Erythroblast (primary cell): ENCODE measurements around the gene SH2D1B.

Source experiments
- DNase-seq, 2 experiments: peaks; one replicate each; lab custom pipeline; 2025; lab: John Stamatoyannopoulos, UW
- GATA1 ChIP-seq: IDR thresholded peaks from 2 replicates; pipeline ENCODE4 v1.6.1; 2011; ENCODE audit warnings: low read depth, mild to moderate bottlenecking, control low read depth, low read length, moderate library complexity
- POLR2A ChIP-seq: IDR thresholded peaks from 2 replicates; pipeline ENCODE4 v1.6.1; 2011; ENCODE audit warnings: mild to moderate bottlenecking, low read length

Gene SH2D1B

GRCh38 chr1:162381383-162381782 is 30.6 kb downstream of the SH2D1B start, which contains the start of gene C1orf226:
Gene C1orf226, plus strand, starts transcription at chr1:162381728. Its CDS starts 174 bp downstream, at chr1:162381902.
- TF ChIP-seq GATA1: no peak
- no peak for TF ChIP-seq POLR2A
- no peak for DNase-seq

GRCh38 chr1:162380061-162380846 is 31.7 kb downstream of the SH2D1B start:
- no peak for TF ChIP-seq POLR2A
- TF ChIP-seq GATA1: no peak
- peak; percentile 22 to 40 for DNase-seq

DNA sequence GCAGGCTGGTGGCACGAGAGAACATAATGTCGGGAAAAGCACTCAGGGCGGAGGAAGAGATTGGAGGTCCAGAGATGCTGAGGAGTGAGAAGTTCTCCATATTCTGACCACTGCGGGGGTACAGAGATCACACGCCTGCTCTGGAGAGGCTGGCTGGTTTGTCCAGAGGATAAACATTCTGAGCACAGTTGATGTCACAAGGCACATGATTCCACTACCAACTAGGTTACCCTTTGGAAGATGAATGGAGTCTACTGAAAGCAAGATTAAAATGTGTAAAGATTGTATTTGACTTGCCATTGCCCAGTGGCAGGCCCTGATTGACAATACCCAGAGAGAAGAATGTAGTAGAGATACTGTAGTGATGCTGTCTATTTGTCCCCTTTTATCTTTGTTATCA is 35.2 kb downstream of the SH2D1B start, which contains the start of gene SPATA46:
SPATA46 (minus strand) TSS at position 164 of the 400 bp plus-strand sequence; CDS start at position 100, 64 bp downstream.
- TF ChIP-seq POLR2A (no peak), GATA1 (no peak)
- no peak for DNase-seq

DNA sequence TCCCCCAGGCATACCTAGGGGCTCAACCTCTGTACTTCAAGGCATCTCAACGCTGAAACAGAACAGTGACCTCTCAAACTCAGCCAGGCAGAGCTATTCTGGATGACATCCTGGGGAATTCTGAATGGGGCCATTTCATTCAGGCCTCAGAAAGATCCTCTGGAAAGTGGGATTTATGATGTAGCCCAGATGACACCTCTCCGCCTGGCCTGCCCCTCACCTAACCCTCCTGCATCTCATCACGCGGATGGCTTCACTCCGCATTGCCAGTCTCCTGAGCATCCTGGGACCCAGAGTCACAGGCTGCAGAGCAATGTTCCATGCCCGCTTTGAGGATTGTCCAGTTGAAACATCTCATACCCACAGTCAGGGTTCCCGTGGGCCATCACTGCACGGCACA is 36.5 kb downstream of the SH2D1B start:
- DNase-seq: no peak
- no peak for TF ChIP-seq POLR2A
- TF ChIP-seq GATA1: no peak

DNA sequence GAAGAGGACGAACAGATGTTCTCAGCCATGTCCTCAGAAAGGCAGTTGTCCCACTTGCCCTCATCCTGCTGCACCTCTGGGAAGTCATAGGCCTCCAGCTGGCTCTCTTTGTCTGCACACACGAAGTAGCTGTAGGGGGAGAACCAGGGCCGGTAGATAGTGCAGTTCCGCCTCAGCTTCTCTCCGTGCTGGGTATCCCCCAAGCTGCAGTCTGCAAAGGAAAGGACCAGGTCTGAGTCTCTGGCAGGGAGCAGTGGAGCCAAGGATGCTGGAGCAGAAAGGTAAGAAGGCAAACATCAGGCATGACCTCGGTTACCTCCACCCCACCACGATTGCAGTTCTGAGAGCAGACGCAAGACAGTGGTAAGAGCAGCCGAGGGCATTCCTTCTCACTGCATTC is 37.5 kb downstream of the SH2D1B start:
- TF ChIP-seq POLR2A (no peak), GATA1 (no peak)
- no peak for DNase-seq

GRCh38 chr1:162373541-162374260 is 38.2 kb downstream of the SH2D1B start:
- no peak for TF ChIP-seq GATA1
- no peak for TF ChIP-seq POLR2A
- DNase-seq: no peak

- TF ChIP-seq POLR2A: no peak
- TF ChIP-seq GATA1: no peak
These were observed 38.9 kb downstream of the SH2D1B start for GRCh38 chr1:162373072-162373427.

GRCh38 chr1:162372159-162373071 is 39.5 kb downstream of the SH2D1B start:
- peak; percentile 81 to 92 for DNase-seq
- TF ChIP-seq GATA1 (peak; percentile 33), POLR2A (no peak)

More at GRCh38 chr1:162373072-162373427, 38.9 kb downstream of the SH2D1B start:
- no peak for DNase-seq

DNA sequence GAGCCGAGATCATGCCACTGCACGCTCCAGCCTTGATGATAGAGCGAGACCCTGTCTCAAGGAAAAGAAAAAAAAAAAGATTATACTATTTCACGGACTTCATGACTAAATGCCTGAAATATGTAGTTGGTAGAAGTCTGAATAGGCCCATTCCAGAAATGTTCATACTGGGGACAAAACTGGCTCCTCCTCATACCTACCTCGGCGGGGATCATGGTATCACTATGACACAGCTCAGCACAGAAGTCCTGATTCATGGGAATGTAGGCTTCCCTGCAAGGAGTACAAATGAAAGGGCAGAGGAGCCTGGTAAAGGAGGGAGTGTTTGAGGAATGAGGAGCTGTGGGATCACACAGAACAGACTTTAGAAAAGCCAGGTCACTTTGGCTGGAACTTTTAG is 40.3 kb downstream of the SH2D1B start:
- DNase-seq: no peak
- TF ChIP-seq POLR2A: no peak

DNA sequence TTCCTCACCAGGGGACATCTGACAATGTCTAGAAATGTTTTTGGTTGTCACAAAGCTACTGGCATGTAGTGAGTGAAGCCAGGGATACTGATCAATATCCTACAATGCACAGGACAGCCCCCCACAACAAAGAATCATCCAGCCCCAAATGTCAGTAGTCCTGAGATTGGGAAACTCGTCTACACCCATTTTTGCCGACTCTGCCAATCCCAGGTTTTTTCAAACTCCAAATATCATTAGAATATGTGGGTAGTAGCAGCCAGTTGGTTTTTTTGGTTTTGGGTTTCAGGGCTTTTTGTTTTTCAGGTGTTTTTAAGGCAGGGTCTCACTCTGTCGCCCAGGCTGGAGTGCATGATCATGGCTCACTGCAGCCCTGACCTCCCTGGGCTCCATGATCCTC is 41.2 kb downstream of the SH2D1B start:
- DNase-seq: no peak
- no peak for TF ChIP-seq GATA1

- TF ChIP-seq POLR2A (no peak), GATA1 (no peak)
- no peak for DNase-seq
These were observed 41.8 kb downstream of the SH2D1B start for GRCh38 chr1:162370161-162370560.

- DNase-seq: no peak
- TF ChIP-seq GATA1 (no peak), POLR2A (no peak)
These were observed 42.4 kb downstream of the SH2D1B start for GRCh38 chr1:162369571-162369970.

DNA sequence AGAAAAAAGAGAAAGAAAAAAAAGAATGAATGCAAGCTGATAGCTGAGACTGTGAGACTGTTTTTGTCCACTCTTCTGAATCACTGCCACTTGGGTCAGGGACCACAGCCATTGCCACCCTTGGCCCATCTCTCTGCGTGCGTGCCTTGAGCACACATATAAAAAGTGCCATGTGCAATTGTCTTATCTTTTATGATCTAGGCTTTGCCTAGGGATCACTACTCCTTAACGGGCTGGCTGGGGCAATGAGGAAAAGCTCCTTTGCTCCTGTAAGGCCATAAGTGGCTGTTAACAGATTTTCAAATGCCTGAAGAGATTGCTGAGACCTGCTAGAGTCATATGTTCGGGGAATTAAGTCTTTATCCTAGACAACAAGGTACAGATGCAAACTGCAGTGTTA is 43.5 kb downstream of the SH2D1B start:
- TF ChIP-seq POLR2A (no peak), GATA1 (no peak)

DNA sequence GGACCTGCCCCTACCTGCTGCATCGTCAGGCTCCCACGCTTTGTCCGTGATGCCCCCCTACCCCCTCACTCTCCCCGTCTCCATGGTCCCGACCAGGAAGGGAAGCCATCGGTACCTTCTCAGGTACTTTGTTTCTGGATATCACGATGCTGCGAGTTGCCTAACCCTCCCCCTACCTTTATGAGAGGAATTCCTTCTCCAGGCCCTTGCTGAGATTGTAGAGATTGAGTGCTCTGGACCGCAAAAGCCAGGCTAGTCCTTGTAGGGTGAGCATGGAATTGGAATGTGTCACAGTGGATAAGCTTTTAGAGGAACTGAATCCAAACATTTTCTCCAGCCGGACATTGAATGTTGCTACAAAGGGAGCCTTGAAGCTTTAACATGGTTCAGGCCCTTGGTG is 44.2 kb downstream of the SH2D1B start:
- DNase-seq: no peak
- no peak for TF ChIP-seq GATA1
- TF ChIP-seq POLR2A: no peak

More for the DNA sequence above, 43.5 kb downstream of the SH2D1B start:
- DNase-seq: no peak
